ENCODE results near the gene CCNQ.

Gene CCNQ

GRCh38 chrX:153637121-153638040 is 38.4 kb upstream of the CCNQ start:
- no peak for DNase-seq (ENCODE audit: low read depth)

- DNase-seq (ENCODE audit: low read depth) = no peak
These were observed 37.8 kb upstream of the CCNQ start for GRCh38 chrX:153636716-153637115.

- no peak for DNase-seq (ENCODE audit: low read depth)
These were observed 37.1 kb upstream of the CCNQ start for GRCh38 chrX:153635788-153636668.

GRCh38 chrX:153635388-153635787 is 36.4 kb upstream of the CCNQ start:
- DNase-seq (ENCODE audit: low read depth) = no peak

GRCh38 chrX:153634832-153635231 is 35.9 kb upstream of the CCNQ start:
- DNase-seq (ENCODE audit: low read depth) = no peak

- DNase-seq (ENCODE audit: low read depth) = no peak
These were observed 35.3 kb upstream of the CCNQ start for GRCh38 chrX:153634236-153634635.

- DNase-seq (ENCODE audit: low read depth) = no peak
These were observed 34.8 kb upstream of the CCNQ start for GRCh38 chrX:153633607-153634180.

- DNase-seq (ENCODE audit: low read depth) = no peak
These were observed 34.1 kb upstream of the CCNQ start for GRCh38 chrX:153633048-153633447.

GRCh38 chrX:153632595-153632946 is 33.6 kb upstream of the CCNQ start:
- no peak for DNase-seq (ENCODE audit: low read depth)

GRCh38 chrX:153631907-153632594 is 33.1 kb upstream of the CCNQ start:
- DNase-seq (ENCODE audit: low read depth) = no peak

GRCh38 chrX:153631346-153631745 is 32.4 kb upstream of the CCNQ start:
- no peak for DNase-seq (ENCODE audit: low read depth)

- no peak for DNase-seq (ENCODE audit: low read depth)
These were observed 29.7 kb upstream of the CCNQ start for GRCh38 chrX:153628665-153629064.

GRCh38 chrX:153628129-153628528 is 29.2 kb upstream of the CCNQ start:
- DNase-seq (ENCODE audit: low read depth) = no peak

GRCh38 chrX:153627675-153628111 is 28.8 kb upstream of the CCNQ start:
- no peak for DNase-seq (ENCODE audit: low read depth)

GRCh38 chrX:153626863-153627674 is 28.1 kb upstream of the CCNQ start:
- no peak for DNase-seq (ENCODE audit: low read depth)

- no peak for DNase-seq (ENCODE audit: low read depth)
These were observed 27.2 kb upstream of the CCNQ start for GRCh38 chrX:153626025-153626633.

GRCh38 chrX:153625271-153626024 is 26.5 kb upstream of the CCNQ start:
- DNase-seq (ENCODE audit: low read depth) = no peak

- DNase-seq (ENCODE audit: low read depth) = no peak
These were observed 25.5 kb upstream of the CCNQ start for GRCh38 chrX:153624196-153625091.
